Cerebellar cortex (tissue), 1 donor: ENCODE data around the gene ATXN1.

Experiments
- DNase-seq: peaks from one replicate; pipeline ENCODE4 v3.0.0-alpha.2; 2015; ENCODE audit warnings: low spot score

The ATXN1 gene

DNA sequence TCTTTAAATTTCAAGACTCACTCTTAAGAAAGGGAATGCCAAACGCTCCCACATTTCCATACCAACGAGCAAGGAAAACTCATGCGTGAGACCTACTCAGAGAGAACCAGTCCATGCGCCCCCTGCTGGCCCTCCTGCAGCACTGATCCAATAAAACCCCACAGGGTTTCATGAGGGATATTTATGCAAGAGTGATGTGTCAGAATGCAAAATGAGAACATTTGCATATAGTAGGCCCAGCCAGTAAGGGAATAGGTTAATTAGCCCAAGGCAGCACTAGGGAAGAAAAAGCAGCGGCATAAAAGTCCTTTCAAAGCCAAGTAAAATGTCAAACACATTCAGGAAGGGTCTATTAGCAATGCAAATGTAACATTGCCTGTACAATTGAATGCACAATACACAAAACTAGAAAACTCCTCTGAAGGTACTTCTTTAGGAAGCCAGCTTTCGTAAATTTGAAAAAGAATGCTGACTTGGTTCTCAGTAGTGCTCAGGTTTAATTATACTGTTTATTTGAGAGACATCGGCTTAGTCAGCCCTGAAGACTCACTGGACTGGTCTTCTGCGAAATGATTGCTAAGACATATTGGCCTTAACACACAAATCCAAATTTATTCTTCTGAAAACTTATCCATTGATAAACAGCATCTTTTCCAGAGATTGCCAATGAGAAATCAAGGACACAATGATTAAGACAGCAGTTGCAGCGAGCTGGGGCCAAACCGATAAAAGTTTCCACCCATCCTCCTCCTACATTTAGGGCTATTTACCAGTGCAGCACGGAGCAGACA is 429.7 kb downstream of the ATXN1 start:
- DNase-seq = peak; percentile 78

DNA sequence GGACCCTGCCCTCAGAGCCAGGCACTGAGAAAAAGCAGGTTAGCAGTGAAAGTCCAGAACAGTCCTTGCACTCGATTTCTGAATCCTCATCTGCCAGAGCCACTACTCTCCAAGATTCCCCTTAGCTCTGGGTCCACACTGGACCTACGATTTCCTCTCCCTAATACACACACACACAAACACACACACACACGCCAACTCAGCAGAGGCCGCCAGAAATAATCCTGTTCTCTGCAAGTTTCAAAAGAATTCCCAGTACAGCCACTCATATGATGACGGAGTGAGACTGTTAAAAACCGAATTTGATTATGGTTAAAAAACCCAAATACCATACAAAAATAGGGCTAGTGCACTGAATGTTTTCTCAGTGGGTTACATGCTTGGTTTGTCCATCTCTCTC is 432.0 kb downstream of the ATXN1 start:
- no peak for DNase-seq

DNA sequence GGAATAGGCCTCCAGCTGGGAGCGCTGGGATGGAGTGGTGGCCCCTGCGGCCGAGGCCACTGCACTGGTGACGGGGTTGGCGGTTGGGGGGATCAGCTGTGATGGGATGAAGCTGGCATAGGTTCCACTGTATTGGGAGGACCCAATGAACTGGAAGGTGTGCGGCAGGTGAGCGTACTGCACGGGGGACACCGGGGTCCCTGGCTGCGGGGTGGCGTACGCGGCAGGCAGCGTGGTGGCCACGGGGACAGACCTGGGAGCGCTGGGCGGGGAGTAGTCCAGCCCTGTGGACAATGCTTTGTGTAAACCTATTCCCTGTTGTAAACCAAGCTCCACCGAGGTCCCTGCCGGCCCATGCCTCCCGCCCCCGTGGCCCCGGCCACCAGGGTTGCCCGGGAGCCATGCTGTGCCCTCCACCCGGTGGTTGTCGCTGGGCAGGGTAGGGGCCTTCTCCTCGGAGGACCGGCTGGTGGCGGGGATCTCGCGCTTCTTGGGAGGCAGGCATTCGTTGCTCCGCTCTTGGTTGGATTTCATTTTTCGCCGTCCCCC is 433.4 kb downstream of the ATXN1 start:
- no peak for DNase-seq

DNA sequence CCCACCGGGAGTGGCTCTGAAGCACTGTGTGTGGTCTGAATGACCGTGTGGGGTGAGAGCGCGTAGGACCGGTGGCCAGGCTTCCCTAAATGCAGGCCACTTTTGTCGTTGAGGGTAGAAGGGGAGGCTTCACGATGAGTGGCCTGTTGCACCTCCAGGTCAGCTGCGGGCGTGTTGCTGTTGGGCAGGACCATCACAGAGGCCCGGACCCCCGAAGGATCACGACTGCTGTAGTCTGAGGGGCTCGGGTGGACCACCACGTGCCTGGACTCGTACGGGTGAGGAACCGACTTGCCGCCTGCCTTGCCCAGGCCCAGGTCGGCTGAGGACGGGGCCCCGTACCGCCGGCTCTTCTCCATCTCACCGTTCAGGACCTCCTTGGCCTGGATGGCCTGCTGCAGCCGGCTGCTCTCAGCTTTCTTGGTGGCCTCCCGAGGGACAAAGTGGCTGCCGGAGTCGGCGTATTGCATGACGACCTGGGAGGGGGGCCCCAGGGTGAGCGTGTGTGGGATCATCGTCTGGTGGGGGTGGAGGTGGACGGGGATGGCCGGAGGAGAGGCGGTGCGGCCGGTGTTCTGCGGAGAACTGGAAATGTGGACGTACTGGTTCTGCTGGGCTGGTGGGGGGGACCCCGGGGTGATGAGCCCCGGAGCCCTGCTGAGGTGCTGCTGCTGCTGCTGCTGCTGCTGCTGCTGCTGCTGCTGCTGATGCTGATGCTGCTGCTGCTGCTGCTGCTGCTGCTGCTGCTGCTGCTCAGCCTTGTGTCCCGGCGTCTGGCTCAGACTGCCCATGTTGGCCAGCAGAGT is 434.1 kb downstream of the ATXN1 start:
- DNase-seq = no peak

DNA sequence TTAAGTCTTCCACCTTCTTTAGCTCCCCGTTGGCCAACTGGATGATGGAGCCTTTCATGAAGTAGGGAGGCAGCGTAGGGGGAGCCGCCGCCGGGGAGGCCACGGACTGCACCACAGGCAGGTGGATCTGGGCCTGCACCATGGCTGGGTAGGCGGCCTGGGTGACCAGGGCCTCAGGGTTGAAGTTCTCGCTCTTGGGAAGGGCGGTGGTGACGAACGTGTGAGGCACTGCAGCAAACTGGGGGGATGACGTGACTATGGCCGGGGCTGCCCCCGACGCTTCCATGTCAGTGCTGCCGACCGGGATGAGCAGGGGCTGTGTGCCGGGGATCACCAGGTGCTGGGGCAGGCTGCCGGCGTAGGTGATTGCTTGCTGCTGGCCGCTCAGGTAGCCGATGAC is 434.7 kb downstream of the ATXN1 start:
- no peak for DNase-seq

- DNase-seq = no peak
These were observed 436.5 kb downstream of the ATXN1 start for GRCh38 chr6:16324606-16325225.

DNA sequence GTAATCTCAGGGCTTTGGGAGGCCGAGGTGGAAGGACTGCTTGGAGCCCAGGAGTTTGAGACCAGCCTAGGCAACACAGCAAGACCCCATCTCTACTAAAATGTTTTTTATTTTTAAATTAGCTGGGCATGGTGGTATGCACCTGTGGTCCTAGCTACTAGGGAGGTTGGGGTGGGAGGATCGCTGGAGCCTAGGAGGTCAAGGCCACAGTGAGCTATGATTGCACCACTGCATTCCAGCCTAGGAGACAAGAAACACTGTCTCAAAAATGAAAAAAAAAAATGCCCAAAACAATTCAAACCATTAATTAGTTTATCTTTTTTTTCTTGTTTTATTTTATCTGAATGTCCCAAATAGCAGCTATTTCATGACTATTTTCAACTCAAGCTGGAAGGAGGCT is 437.1 kb downstream of the ATXN1 start:
- DNase-seq = no peak

- DNase-seq = peak; percentile 18
These were observed 438.5 kb downstream of the ATXN1 start for GRCh38 chr6:16322666-16323312.

GRCh38 chr6:16321826-16322225 is 439.4 kb downstream of the ATXN1 start:
- DNase-seq = no peak

DNA sequence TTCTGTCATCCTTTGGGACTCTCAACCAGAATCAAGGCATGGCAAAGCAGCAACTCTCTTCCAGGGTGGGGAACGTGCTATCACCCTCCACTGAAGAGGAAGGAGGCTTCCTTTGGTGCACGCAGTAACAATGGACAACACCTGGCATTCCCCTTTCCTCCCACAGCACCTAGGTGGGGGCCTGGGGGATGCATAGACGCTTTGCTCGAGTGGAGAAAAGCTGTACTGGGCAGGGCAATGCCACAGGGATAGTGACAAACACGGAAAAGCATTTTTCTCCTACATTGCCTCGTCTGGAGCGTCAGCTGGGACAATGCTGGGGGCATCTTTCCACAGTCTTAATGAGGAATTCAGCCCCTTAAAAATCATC is 439.9 kb downstream of the ATXN1 start:
- DNase-seq = no peak

DNA sequence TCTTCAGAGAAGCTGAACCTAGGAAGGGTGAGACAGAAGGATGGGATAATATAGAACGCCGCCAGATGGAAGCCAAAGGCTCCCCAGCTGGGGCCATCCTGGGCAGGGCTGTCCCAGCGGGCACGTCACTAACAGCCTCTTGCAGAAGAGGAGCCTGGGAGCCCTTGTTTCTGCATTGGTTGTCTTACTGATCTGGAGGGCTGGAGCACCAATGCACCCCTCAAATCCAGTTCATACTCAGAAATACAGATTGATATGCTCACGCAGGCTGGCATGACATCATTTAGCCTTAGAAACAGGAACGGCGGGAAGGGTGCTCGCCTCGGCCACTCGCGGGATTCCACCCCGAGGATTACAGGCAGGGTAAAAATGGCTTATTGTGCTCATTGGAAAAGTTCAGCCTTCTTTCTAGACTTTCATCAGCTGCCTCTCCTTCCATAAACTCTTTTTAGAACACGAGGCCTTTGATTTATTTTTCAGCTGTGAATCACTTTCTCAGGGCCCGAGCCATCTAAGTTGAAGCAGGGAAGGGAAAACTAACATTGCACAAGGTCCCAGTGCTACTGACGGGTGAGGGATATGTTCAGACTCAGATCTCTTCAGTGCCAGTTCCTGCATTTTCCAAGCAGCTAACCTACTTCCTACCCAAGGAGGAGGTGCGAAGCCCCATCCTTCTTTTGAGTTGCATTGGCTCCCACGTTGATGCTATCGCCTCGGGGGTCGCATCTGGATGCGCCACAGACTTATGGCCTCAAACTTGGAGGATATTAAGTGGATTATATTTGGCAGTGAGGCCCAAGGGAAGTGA is 440.5 kb downstream of the ATXN1 start:
- DNase-seq = no peak

DNA sequence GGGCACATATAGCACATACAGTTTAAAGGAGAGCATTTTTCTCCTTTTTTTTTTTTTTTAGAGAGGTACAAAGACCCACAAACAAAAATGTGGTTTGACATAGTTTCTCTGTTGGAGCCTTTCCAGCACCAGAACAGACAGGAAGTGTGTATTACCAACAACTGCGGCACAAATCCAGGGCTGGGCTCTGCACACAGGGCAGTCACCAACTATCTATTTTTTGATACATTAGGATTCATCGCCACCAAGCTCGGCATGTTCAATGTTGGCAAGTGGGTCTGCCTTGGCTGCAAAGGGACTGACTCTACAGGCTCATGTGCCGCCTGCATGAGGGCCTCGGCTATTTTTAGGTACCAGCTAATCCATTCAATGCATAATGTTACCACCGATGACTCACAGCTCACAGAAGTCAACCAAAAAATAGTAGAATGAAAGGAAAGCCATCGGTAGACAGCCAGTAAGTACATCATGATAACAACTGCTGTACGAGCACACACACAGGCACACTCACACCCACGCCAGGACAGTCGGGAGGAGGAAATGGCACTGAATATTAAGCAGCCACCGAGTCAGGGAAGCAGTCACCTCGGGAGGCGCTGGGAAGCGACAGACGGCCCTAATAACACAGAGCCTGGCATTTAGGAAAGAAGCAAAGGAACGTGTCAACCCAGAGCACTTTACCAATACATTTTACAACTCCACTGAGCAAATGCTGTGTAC is 441.3 kb downstream of the ATXN1 start:
- peak; percentile 81 for DNase-seq

DNA sequence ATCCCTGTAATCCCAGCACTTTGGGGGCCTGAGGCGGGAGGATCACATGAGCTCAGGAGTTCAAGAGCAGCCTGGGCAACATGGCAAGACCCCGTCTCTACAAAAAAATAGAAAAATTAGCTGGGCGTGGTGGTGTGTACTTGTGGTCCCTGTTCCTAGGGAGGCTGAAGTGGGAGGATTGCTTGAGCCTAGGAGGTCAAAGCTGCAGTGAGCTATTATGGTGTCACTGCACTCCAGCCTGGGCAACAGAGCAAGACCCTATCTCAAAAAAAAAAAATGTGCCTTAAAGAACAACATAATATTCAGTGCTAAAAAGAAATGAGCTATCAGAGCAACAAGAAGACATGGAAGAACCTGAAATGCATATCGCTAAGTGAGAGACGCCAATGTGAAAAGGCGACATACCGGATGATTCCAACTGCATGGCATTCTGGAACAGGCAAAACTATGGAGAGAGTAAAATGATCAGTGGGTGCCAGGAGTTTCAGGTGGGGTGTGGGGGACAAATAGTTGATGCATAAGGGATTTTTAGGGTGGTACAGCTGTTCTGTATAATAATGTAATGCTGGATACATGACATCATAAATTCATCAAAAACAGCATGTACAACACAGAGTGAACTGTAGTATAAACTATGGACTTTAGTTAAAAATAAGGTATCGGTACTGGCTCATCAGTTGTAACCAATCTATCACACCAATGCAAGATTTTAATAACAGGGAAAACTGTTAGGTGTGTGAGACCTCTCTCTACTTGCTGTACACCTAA is 442.1 kb downstream of the ATXN1 start:
- DNase-seq = no peak

DNA sequence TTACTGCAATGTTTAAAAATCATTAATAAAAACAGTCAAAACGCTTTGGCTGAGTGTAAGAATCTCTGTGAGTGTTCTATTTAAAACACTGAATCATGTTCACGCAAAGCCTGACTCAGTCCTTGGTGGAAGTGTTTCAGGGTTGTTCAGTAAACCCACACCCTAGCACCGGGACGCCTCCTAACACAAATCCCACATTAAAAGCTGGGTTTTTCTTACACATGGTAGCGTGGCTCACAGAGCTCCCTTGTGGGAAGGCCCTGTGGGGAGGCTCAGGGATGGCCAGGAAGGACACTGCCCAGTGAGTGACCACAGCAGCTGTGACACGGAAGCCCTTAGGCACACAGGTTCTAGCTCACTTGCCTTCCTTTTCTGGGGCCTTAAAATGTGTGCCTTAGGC is 442.7 kb downstream of the ATXN1 start:
- DNase-seq = no peak

DNA sequence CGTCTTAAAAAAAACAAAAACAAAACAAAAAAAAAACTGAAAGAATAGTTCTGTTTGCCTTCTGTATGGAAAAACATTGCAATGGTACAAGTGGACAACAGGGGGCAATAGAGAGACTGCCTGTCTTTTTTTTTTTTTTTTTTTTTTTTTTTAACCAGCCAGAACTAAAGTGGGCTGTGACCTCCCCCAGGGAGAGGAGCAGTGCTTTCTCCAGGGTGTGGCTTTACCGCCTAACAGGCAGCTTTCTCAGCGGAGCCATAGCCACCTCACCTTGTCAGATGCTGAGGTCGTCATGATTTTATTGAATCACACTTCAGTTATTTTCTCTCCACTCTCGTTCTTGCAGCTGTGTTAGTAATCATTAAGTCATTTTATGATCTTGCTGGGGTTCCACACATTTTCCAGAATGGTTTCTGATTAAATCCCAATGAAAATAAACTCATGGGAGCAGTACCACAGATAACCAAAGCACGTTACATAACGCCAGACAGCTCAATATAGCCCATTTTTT is 444.5 kb downstream of the ATXN1 start:
- DNase-seq = no peak

GRCh38 chr6:16314296-16314695 is 447.0 kb downstream of the ATXN1 start:
- no peak for DNase-seq

GRCh38 chr6:16313732-16314131 is 447.5 kb downstream of the ATXN1 start:
- DNase-seq = no peak

DNA sequence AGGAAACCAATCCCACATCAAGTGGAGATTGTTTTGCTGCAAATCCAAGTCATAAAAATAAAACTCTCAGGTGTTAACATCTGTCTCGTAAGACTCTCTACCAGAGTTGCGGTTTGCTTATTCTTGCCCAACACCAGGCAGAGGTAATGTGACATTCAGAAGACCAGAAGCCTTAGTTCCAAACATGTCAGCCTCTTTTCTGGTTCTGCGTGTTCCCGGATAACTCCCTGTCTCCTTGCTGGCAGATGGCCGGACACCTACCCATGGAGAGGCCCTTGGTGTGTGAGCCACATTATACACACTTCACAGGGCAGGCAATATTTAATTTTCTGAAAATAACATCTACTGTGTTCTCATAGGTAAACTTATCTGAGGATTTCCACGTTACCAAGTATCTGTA is 449.5 kb downstream of the ATXN1 start:
- peak; percentile 63 for DNase-seq

DNA sequence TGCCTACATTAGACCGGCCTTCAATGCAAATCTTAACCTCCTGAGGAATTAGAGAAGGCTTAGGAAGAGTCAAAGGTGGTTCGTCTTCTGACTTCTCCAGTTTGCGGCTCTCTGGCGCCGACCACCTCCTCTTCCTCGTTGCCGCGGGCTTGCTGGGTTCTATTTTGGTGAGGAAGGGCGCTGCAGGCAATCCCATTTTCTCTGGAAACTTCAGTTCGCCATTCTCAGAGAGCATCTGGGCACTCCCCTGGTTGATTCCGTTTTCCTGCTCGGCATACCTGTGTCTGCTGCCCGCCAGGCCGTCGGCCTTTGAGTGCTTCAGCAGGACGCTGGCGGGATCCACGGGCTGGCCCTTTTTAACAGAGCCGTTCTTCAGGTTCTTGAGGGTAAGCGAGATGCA is 454.9 kb downstream of the ATXN1 start:
- no peak for DNase-seq

DNA sequence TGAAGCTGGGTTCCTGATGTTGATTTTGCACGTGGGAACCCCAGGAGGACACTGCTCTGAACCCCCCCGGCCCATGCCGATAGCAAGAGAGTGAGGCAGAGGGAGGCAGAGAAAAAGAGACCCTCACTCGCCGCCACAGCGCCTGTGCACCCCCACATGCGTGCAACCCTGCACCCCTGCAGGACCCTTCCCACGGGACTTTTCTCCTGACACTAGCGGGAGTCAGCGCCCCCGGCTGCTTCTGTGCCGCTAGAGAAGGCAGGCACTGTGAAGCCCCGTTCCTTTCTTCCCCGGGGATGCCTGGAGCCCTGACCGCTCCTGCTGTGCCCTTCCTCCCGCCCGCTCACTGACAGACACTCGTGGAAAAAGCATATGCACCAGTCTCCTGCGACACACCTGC is 455.5 kb downstream of the ATXN1 start:
- no peak for DNase-seq
